K562 (cell line): Measurements from ENCODE around the gene ELOVL1.

Experiments
- CHD4 ChIP-seq: fragments of 200-600 bp; sonication (generic); IDR thresholded peaks from 3 replicates; pipeline ENCODE4 v1.6.1; 2012; ENCODE audit warnings: low read depth, mild to moderate bottlenecking, mixed read lengths, low read length, inconsistent platforms; ENCODE audit not compliant: insufficient read depth, insufficient replicate concordance, poor library complexity, severe bottlenecking
- EP300 ChIP-seq: IDR thresholded peaks from 2 replicates; pipeline ENCODE4 v1.6.1; 2012; ENCODE audit warnings: low read length, improper control_type of control experiment
- ZNF23 ChIP-seq: fragments of 250-450 bp; sonication (Bioruptor Pico); IDR thresholded peaks from 2 replicates; pipeline ENCODE4 v1.4.0; 2020; ENCODE audit warnings: mild to moderate bottlenecking
- ZNF239 ChIP-seq: fragments of 250-450 bp; sonication (Bioruptor Pico); IDR thresholded peaks from 2 replicates; pipeline ENCODE4 v1.4.0; 2020; ENCODE audit warnings: mild to moderate bottlenecking
- TF ChIP-seq, protein P1 (sequence below), 2 experiments: fragments of 450-650 bp in 1 of 2; sonication (generic) in 1 of 2; formaldehyde crosslinking; conservative IDR thresholded peaks; 2 replicates each; pipeline versions ENCODE4 v1.4.0 to v1.8.1; 2020 to 2022; ENCODE audit warnings: mild to moderate bottlenecking in 1 of 2, missing genetic modification reagents in 1 of 2

DNA sequence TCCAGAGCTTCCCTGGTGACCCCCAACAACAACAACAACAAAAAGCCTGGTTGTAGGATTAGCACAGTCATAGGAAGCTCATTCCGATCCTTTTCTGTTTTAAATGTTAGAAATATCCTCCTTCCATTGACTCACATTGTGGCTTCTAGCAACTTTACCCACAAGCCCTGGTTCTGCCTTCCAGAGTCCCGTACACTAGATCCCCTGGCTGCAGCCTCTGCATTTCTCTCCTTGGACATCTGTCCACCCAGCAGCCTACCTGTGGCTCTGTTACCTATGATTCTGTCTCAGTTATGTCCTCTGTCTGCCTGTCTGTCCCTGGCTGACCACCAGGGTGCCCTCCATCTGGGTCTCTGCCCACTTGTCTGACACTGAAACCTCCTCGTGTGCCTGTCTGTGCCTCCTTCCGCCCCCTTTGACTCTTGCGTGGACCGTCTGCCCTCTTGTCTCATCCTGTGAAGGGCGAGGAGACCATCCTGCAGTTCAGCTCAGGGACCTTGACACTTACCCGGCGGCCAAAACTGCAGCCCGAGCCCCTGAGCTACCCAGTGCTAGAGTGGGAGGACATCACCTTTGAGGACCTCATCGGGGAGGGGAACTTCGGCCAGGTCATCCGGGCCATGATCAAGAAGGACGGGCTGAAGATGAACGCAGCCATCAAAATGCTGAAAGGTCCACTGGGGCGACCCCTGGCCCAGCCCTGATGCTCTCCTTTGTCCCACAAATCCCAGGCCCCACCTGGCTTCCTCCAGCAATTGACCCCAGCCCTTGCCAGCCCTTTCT lies 50.9 kb downstream of the ELOVL1 start:
- TF ChIP-seq ZNF239 (CRISPR knock-in tag) (no peak), CHD4 (no peak), EP300 (no peak), ZNF23 (no peak)
- TF ChIP-seq, protein P1, sequence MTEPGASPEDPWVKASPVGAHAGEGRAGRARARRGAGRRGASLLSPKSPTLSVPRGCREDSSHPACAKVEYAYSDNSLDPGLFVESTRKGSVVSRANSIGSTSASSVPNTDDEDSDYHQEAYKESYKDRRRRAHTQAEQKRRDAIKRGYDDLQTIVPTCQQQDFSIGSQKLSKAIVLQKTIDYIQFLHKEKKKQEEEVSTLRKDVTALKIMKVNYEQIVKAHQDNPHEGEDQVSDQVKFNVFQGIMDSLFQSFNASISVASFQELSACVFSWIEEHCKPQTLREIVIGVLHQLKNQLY (CRISPR knock-in tag; conservative IDR thresholded peaks at IDR 0.05), result no peak
